OCI-LY7 (cell line): ENCODE measurements around the gene GON7. TPM values are rescaled to one million over a fixed set of nuclear protein-coding genes. Genes with fewer than 3 reads are reported as not detected.

ENCODE experiments used
- BruUV-seq: library from RNA; stranded (reverse); fragments of 400-500 nt; replicated peaks from 2 replicates; lab custom pipeline; 2021; lab: Mats Ljungman, UMichigan
- CTCF ChIA-PET: fragments of 300-600 bp; sonication (Branson Sonifier 250); formaldehyde crosslinking; loops from one replicate; lab custom pipeline; 2022; ENCODE audit warnings: antibody characterized with exemption; ENCODE audit not compliant: unreplicated experiment; lab: Charles Lee
- POLR2A ChIA-PET: fragments of 300-600 bp; sonication (Branson Sonifier 250); formaldehyde crosslinking; loops from one replicate; lab custom pipeline; 2022; ENCODE audit warnings: antibody characterized with exemption; lab: Charles Lee
- DNase-seq: peaks from one replicate; pipeline ENCODE4 v3.0.0-alpha.2; 2015; ENCODE audit warnings: low spot score
- H2AFZ ChIP-seq: fragments of 200-600 bp; sonication (generic), shearing (Covaris generic); 2 replicates; pipeline ENCODE4 v1.6.1; 2014; ENCODE audit warnings: mild to moderate bottlenecking, antibody characterized with exemption, low read length, moderate library complexity
- H3K27ac ChIP-seq: fragments of 200-600 bp; sonication (generic); 2 replicates; pipeline ENCODE4 v1.5.1; 2014; ENCODE audit warnings: mixed run types, low read depth, mild to moderate bottlenecking, moderate library complexity, low read length, inconsistent platforms; ENCODE audit not compliant: poor library complexity, severe bottlenecking
- H3K36me3 ChIP-seq: fragments of 200-600 bp; sonication (generic); 2 replicates; pipeline ENCODE4 v1.6.1; 2014; ENCODE audit warnings: mild to moderate bottlenecking, antibody characterized with exemption, low read length, moderate library complexity, mixed read lengths; ENCODE audit not compliant: insufficient read depth
- H3K4me1 ChIP-seq: fragments of 200-600 bp; sonication (generic); 2 replicates; pipeline ENCODE4 v1.5.1; 2014; ENCODE audit warnings: mild to moderate bottlenecking, low read length; ENCODE audit not compliant: insufficient read depth, poor library complexity, severe bottlenecking
- H3K4me2 ChIP-seq: fragments of 200-600 bp; sonication (generic); 2 replicates; pipeline ENCODE4 v1.6.1; 2014; ENCODE audit warnings: mild to moderate bottlenecking, low read length
- H3K4me3 ChIP-seq: fragments of 200-600 bp; sonication (generic); 2 replicates; pipeline ENCODE4 v1.5.1; 2014; ENCODE audit warnings: mild to moderate bottlenecking, low read depth, low read length; ENCODE audit not compliant: poor library complexity, severe bottlenecking
- H3K79me2 ChIP-seq: fragments of 200-600 bp; sonication (generic); 2 replicates; pipeline ENCODE4 v1.6.1; 2016; ENCODE audit warnings: low read depth, mild to moderate bottlenecking, low read length, moderate library complexity, mixed read lengths; ENCODE audit not compliant: insufficient read depth
- H3K9me2 ChIP-seq: fragments of 200-600 bp; sonication (generic); 2 replicates; pipeline ENCODE4 v1.6.1; 2016; ENCODE audit warnings: mild to moderate bottlenecking, low read length, mixed read lengths; ENCODE audit not compliant: insufficient read depth
- H3K9me3 ChIP-seq: fragments of 200-600 bp; sonication (generic); 2 replicates; pipeline ENCODE4 v1.6.1; 2014; ENCODE audit warnings: mild to moderate bottlenecking, mixed run types, low read length, mixed read lengths
- H4K20me1 ChIP-seq: fragments of 200-600 bp; sonication (generic); 2 replicates; pipeline ENCODE4 v1.6.1; 2014; ENCODE audit warnings: mild to moderate bottlenecking, antibody characterized with exemption, low read length, moderate library complexity, mixed read lengths; ENCODE audit not compliant: insufficient read depth
- CTCF ChIP-seq: fragments of 200-600 bp; sonication (generic); conservative IDR thresholded peaks from 2 replicates; pipeline ENCODE4 v1.5.1; 2014; ENCODE audit warnings: mild to moderate bottlenecking, antibody characterized with exemption, low read length, moderate library complexity, mixed read lengths
- EZH2phosphoT487 ChIP-seq: fragments of 200-600 bp; sonication (generic); IDR thresholded peaks from 2 replicates; pipeline ENCODE4 v1.6.1; 2018; ENCODE audit warnings: low read depth, borderline replicate concordance, mild to moderate bottlenecking, mixed run types, antibody characterized with exemption, low read length, moderate library complexity, mixed read lengths
- intact Hi-C: fragments of 100-400 bp; cut with micrococcal nuclease; formaldehyde crosslinking; loops from one replicate; pipeline ENCODE4 v1.10.0; 2022; ENCODE audit not compliant: unreplicated experiment
- total RNA-seq, 2 experiments: library from RNA; depleted of rRNA in 1 of 2; stranded (reverse); fragments of >200 nt in 1 of 2; shearing (Covaris generic) in 1 of 2; gene quantifications; 2 replicates each; pipeline ENCODE4 v1.2.3, GENCODE V29; 2014 to 2022

Gene GON7
- total RNA-seq, 2 experiments from 2014 or later, result 27.9 to 54.8 TPM

GRCh38 chr14:93246534-93246933 is 39.7 kb upstream of the GON7 start:
- Histone ChIP-seq H3K4me1 (no peaks in the 10 kb centered on the region), H2AFZ (no peak overlapping the region), H3K4me2 (no peak overlapping the region), H4K20me1 (no peaks in the 10 kb centered on the region), H3K36me3 (peaks cover 32% of the 10 kb centered on the region), H3K9me3 (no peaks in the 10 kb centered on the region), H3K4me3 (no peak overlapping the region), H3K27ac (no peak overlapping the region), H3K9me2 (no peaks in the 10 kb centered on the region), H3K79me2 (no peaks in the 10 kb centered on the region)
- POLR2A ChIA-PET, result no interaction called here
- no peak for TF ChIP-seq CTCF
- no peak for TF ChIP-seq EZH2phosphoT487
- BruUV-seq, result no TSS peak
- CTCF ChIA-PET, result no interaction called here
- intact Hi-C loops, result no loop called here
- DNase-seq, result no peak

- H3K9me3 ChIP-seq, result no peaks in the 10 kb centered on the region
- H2AFZ ChIP-seq, result no peak overlapping the region
- no peaks in the 10 kb centered on the region for H3K79me2 ChIP-seq
- CTCF ChIA-PET, result no interaction called here
- no peaks in the 10 kb centered on the region for H3K9me2 ChIP-seq
- no peak overlapping the region for H3K27ac ChIP-seq
- no peak for DNase-seq
- peaks cover 34% of the 10 kb centered on the region for H3K36me3 ChIP-seq
- H4K20me1 ChIP-seq, result no peaks in the 10 kb centered on the region
- POLR2A ChIA-PET, result no interaction called here
- intact Hi-C loops, result no loop called here
- TF ChIP-seq EZH2phosphoT487 (no peak), CTCF (no peak)
- H3K4me1 ChIP-seq, result no peaks in the 10 kb centered on the region
- BruUV-seq, result no TSS peak
- no peak overlapping the region for H3K4me3 ChIP-seq
- no peak overlapping the region for H3K4me2 ChIP-seq
Observed at GRCh38 chr14:93245764-93246420, 39.0 kb upstream of the GON7 start.

- CTCF ChIA-PET, result no interaction called here
- BruUV-seq, result no TSS peak
Observed at GRCh38 chr14:93240678-93241000, 33.8 kb upstream of the GON7 start.

More at GRCh38 chr14:93240678-93241000, 33.8 kb upstream of the GON7 start:
- Histone ChIP-seq H3K4me2 (no peak overlapping the region), H3K4me1 (no peaks in the 10 kb centered on the region), H3K9me3 (no peaks in the 10 kb centered on the region), H2AFZ (no peak overlapping the region), H3K9me2 (no peaks in the 10 kb centered on the region), H4K20me1 (no peaks in the 10 kb centered on the region), H3K27ac (no peak overlapping the region), H3K79me2 (no peaks in the 10 kb centered on the region), H3K4me3 (no peak overlapping the region), H3K36me3 (peaks cover 27% of the 10 kb centered on the region)
- POLR2A ChIA-PET, result no interaction called here
- no peak for DNase-seq
- intact Hi-C loops, result no loop called here
- TF ChIP-seq EZH2phosphoT487, result no peak
- no peak for TF ChIP-seq CTCF
